HepG2 (cell line): Measurements from ENCODE around the gene ACSS1. TPM values are rescaled to one million over a fixed set of nuclear protein-coding genes. Genes with fewer than 3 reads are reported as not detected.

Experiments
- ATRX ChIP-seq: sonication (generic); formaldehyde crosslinking; IDR thresholded peaks from 2 replicates; pipeline ENCODE4 v1.4.0; 2020; ENCODE audit warnings: missing genetic modification reagents, borderline replicate concordance
- FOXM1 ChIP-seq: sonication (generic); formaldehyde crosslinking; IDR thresholded peaks from 2 replicates; pipeline ENCODE4 v1.5.0; 2020; ENCODE audit warnings: missing genetic modification reagents
- IKZF5 ChIP-seq: IDR thresholded peaks from 2 replicates; pipeline ENCODE4 v1.6.1; 2018; ENCODE audit warnings: missing genetic modification reagents, mild to moderate bottlenecking, missing compliant biosample characterization
- MBNL3 ChIP-seq: fragments of 250-450 bp; sonication (Bioruptor Pico); conservative IDR thresholded peaks from 2 replicates; pipeline ENCODE4 v1.8.0; 2022; ENCODE audit warnings: mild to moderate bottlenecking, inconsistent platforms
- MED8 ChIP-seq: sonication (generic); formaldehyde crosslinking; IDR thresholded peaks from 2 replicates; pipeline ENCODE4 v1.8.1; 2023; ENCODE audit warnings: mild to moderate bottlenecking, missing genetic modification reagents; ENCODE audit not compliant: insufficient replicate concordance
- MXI1 ChIP-seq: IDR thresholded peaks from 3 replicates; pipeline ENCODE4 v1.6.1; 2012; ENCODE audit warnings: low read depth, low read length, inconsistent platforms, borderline replicate concordance
- MYNN ChIP-seq: sonication (generic); formaldehyde crosslinking; IDR thresholded peaks from 2 replicates; pipeline ENCODE4 v1.4.0; 2020; ENCODE audit warnings: mild to moderate bottlenecking, low read depth, missing genetic modification reagents
- NFE2 ChIP-seq: sonication (generic); formaldehyde crosslinking; IDR thresholded peaks from 2 replicates; pipeline ENCODE4 v1.4.0; 2020; ENCODE audit warnings: missing genetic modification reagents
- POGK ChIP-seq: sonication (generic); formaldehyde crosslinking; conservative IDR thresholded peaks from 2 replicates; pipeline ENCODE4 v1.8.0; 2022; ENCODE audit warnings: mild to moderate bottlenecking, moderate library complexity, missing genetic modification reagents
- POLR2AphosphoS2 ChIP-seq: IDR thresholded peaks from 2 replicates; pipeline ENCODE4 v1.6.1; 2011; ENCODE audit warnings: low read depth, low read length, improper control_type of control experiment
- RARA ChIP-seq: IDR thresholded peaks from 2 replicates; pipeline ENCODE4 v1.6.1; 2016; ENCODE audit warnings: missing genetic modification reagents, missing compliant biosample characterization
- RNF2 ChIP-seq: fragments of 450-650 bp; conservative IDR thresholded peaks from 2 replicates; pipeline ENCODE4 v1.6.1; 2016; ENCODE audit warnings: low read depth
- SPEN ChIP-seq: sonication (generic); formaldehyde crosslinking; IDR thresholded peaks from 2 replicates; pipeline ENCODE4 v1.5.1; 2020; ENCODE audit warnings: low read depth, mild to moderate bottlenecking, missing genetic modification reagents
- SRSF1 ChIP-seq: fragments of 200-400 bp; formaldehyde crosslinking; optimal IDR thresholded peaks from 2 replicates; pipeline ENCODE3; 2017; ENCODE audit warnings: mild to moderate bottlenecking, low read depth, low read length, moderate library complexity
- TEAD2 ChIP-seq: sonication (generic); formaldehyde crosslinking; IDR thresholded peaks from 2 replicates; pipeline ENCODE4 v1.9.0; 2021; ENCODE audit warnings: missing genetic modification reagents
- TFE3 ChIP-seq: IDR thresholded peaks from 2 replicates; pipeline ENCODE4 v1.6.1; 2016
- TGIF2 ChIP-seq: IDR thresholded peaks from 2 replicates; pipeline ENCODE4 v1.6.1; 2016; ENCODE audit warnings: control low read depth, missing compliant biosample characterization
- ZBTB2 ChIP-seq: sonication (generic); formaldehyde crosslinking; IDR thresholded peaks from 2 replicates; pipeline ENCODE4 v1.8.0; 2022; ENCODE audit warnings: low read depth, missing genetic modification reagents
- ZBTB8A ChIP-seq: sonication (generic); formaldehyde crosslinking; IDR thresholded peaks from 2 replicates; pipeline ENCODE4 v1.4.0; 2020; ENCODE audit warnings: mild to moderate bottlenecking, low read depth, missing genetic modification reagents, borderline replicate concordance
- ZFP90 ChIP-seq: sonication (generic); formaldehyde crosslinking; IDR thresholded peaks from 2 replicates; pipeline ENCODE4 v1.8.0; 2022; ENCODE audit warnings: missing genetic modification reagents, mild to moderate bottlenecking, inconsistent platforms, borderline replicate concordance
- ZNF101 ChIP-seq: sonication (generic); formaldehyde crosslinking; IDR thresholded peaks from 2 replicates; pipeline ENCODE4 v1.4.0; 2020; ENCODE audit warnings: mild to moderate bottlenecking, low read depth, missing genetic modification reagents, borderline replicate concordance
- ZNF143 ChIP-seq: sonication (generic); formaldehyde crosslinking; IDR thresholded peaks from 2 replicates; pipeline ENCODE4 v1.4.0; 2020; ENCODE audit warnings: missing genetic modification reagents
- ZNF274 ChIP-seq: sonication (generic); formaldehyde crosslinking; IDR thresholded peaks from 2 replicates; pipeline ENCODE4 v1.5.1; 2020; ENCODE audit warnings: mild to moderate bottlenecking, missing genetic modification reagents
- ZNF292 ChIP-seq: sonication (generic); formaldehyde crosslinking; IDR thresholded peaks from 2 replicates; pipeline ENCODE4 v1.8.1; 2022; ENCODE audit warnings: mild to moderate bottlenecking, low read depth, missing genetic modification reagents, borderline replicate concordance
- ZNF550 ChIP-seq: sonication (generic); formaldehyde crosslinking; IDR thresholded peaks from 2 replicates; pipeline ENCODE4 v1.4.0; 2020; ENCODE audit warnings: mild to moderate bottlenecking, missing genetic modification reagents, borderline replicate concordance
- polyA plus RNA-seq, 8 experiments: library from polyadenylated mRNA; depleted of rRNA in 3 of 8; stranded (reverse) in 7 of 8; unstranded in 1 of 8; fragments of >200 nt; fragmentation: Illumina TruSeq in 4 of 8; extraction: Trizol in 4 of 8; gene quantifications; 2 replicates each; pipeline versions ENCODE4 v1.2.1 to v1.2.3, GENCODE V29; 2011 to 2016; ENCODE audit warnings: low read depth in 4 of 8, missing spikeins in 1 of 8, mixed read lengths in 1 of 8; ENCODE audit not compliant: insufficient read depth in 1 of 8
- total RNA-seq, 5 experiments: library from RNA; depleted of rRNA; stranded (reverse); fragments of >200 nt; fragmentation: Illumina TruSeq; extraction: Trizol; gene quantifications; 2 replicates each; pipeline ENCODE4 v1.2.3, GENCODE V29; 2016; ENCODE audit warnings: low read depth in 1 of 5

Gene ACSS1
- total and polyA plus RNA-seq, 2 of the 13 experiments (the other 11 are each of a cell fraction or from before 2014, with no cell fraction given): 15.2 to 41.6 TPM

- TF ChIP-seq POGK (CRISPR knock-in tag) (peak; percentile 95), SPEN (CRISPR knock-in tag) (peak; percentile 99), ZFP90 (CRISPR knock-in tag) (peak; percentile 98), SRSF1 (no peak), MED8 (peak; percentile 92), TGIF2 (CRISPR knock-in tag) (peak; percentile 91; the same call in 1 of the 2 replicates), ATRX (CRISPR knock-in tag) (no peak), MBNL3 (CRISPR knock-in tag) (no peak), TFE3 (peak; percentile 89), MYNN (CRISPR knock-in tag) (peak; percentile 91; the same call in 1 of the 2 replicates), ZNF274 (peak; percentile 98), NFE2 (no peak), ZNF143 (peak; percentile 67), MXI1 (peak; percentile 83; the same call in 1 of the 3 replicates), ZNF292 (CRISPR knock-in tag) (peak; percentile 89; the same call in 1 of the 2 replicates), RARA (CRISPR knock-in tag) (0 out of 2 replicates have a peak, but pooled peaks have one; percentile 58), RNF2 (peak; percentile 98), TEAD2 (CRISPR knock-in tag) (peak; percentile 77; the same call in 1 of the 2 replicates), ZNF101 (CRISPR knock-in tag) (peak; percentile 83; the same call in 1 of the 2 replicates), IKZF5 (CRISPR knock-in tag) (peak; percentile 97), ZBTB8A (CRISPR knock-in tag) (peak; percentile 94; the same call in 1 of the 2 replicates), ZBTB2 (peak; percentile 80; the same call in 1 of the 2 replicates), POLR2AphosphoS2 (no peak), FOXM1 (CRISPR knock-in tag) (peak; percentile 32; the same call in 1 of the 2 replicates), ZNF550 (CRISPR knock-in tag) (no peak)
Measured at GRCh38 chr20:24992487-24993205, 65.3 kb downstream of the ACSS1 start, which contains the start of gene APMAP (continued).
